Dermis microvascular lymphatic vessel endothelial cell (primary cell): ENCODE measurements around the gene TMEM170B. TPM values are rescaled to one million over a fixed set of nuclear protein-coding genes. Genes with fewer than 3 reads are reported as not detected.
"Not testable (repeated sequence)": the region's sequence is repeated elsewhere in the genome, so short reads cannot be mapped to it uniquely, and the experiment has no call there.

Experiments used
- DNase-seq, 2 donors: peaks; one replicate each; pipeline versions ENCODE4 v3.0.0 to v3.0.0-alpha.2; 2010; ENCODE audit warnings: low read depth in 2 of 2
- total RNA-seq: library from RNA; depleted of rRNA; stranded (reverse); fragments of >200 nt; gene quantifications from 2 replicates; pipeline ENCODE4 v1.2.1, GENCODE V29; 2014

The TMEM170B gene
- total RNA-seq, 1 donor from 2014 or later = 1.4 TPM

DNA sequence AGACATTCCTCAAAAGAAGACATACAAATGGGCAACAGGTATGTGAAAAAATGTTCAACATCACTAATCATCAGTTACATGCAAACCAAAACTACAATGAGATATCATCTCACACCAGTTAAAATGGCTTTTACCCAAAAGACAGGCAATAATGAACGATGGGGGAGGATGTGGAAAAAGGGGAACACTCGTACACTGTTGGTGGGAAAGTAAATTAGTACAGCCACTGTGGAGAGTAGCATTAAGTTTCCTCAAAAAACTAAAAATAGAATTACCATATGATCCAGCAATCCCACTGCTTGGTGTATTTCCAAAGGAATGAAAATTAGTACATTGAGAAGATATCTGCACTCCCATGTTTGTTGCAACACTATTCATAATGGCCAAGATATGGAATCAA is 8.6 kb upstream of the TMEM170B start:
- DNase-seq = no peak

DNA sequence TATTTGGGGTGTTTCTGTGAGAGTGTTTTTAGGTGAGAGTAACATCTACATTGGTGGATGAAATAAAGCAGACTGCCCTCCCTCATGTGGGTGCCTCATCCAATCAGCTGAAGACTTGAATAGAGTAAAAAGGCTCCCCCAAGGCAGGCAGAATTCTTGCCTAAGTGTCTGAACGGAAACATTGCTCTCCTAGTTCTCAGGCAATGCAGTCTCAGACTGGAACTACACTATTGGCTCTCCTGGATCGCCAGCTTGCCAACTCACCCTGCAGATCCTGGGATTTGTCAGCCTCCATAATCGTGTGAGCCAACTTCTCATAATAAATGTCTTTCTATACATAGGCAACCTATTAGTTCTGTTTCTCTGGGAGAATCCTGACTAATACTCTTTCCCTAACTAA is 5.5 kb upstream of the TMEM170B start:
- DNase-seq = no peak

DNA sequence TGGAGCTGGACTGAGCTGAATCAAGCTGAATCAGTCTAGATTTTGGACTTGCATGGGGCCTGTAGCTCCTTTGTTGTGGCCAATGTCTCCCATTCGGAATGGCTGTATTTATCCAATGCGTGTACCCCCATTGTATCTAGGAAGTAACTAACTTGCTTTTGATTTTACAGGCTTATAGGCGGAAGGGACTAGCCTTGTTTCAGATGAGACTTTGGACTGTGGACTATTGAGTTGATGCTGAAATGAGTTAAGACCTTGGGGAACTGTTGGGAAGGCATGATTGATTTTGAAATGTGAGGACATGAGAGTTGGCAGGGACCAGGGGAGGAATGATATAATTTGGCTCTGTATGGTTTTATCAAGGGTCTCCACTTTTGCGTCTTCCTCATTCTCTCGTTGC is 3.0 kb upstream of the TMEM170B start:
- DNase-seq = no peak

DNA sequence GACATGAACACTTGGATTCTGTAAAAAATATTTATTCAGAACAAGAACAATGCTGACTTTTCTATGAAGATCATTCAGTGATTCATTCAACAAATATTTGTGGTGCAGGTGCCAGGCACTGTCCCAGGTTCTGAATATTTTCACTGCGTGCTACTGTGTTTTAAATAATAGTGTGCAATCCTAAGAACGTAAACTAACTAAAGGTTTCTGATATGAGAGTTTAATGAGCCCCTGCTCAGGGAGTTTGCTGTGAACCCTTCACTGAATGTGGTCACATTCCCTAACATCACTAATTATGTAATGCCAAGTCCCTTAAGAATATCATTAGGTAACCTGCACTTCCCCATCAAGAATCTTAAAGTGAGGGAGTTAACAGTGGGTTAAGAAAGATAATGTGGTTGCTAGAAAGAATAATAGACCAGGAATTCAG is 1.7 kb upstream of the TMEM170B start:
- peak; percentile 45 to 81 for DNase-seq

DNA sequence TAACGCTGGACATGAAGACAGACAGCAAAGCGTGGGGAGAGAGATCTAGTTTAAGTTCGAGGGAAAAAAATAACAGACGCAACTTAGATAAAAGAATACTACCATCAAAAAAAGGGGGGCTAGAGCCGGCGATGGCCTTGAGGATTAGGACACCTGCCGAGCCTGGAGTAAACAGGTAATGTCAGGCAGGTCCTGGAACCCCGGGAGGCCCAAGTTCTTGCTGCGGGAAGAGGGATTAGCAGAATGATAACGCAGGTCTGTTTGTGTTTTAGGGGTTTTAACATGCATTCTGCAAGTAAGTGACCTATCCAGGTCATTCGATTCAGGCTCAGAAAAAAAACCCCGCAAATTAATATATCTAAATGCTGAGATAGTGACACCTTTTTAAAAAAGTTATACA is 754 bp upstream of the TMEM170B start:
- DNase-seq = no peak

DNA sequence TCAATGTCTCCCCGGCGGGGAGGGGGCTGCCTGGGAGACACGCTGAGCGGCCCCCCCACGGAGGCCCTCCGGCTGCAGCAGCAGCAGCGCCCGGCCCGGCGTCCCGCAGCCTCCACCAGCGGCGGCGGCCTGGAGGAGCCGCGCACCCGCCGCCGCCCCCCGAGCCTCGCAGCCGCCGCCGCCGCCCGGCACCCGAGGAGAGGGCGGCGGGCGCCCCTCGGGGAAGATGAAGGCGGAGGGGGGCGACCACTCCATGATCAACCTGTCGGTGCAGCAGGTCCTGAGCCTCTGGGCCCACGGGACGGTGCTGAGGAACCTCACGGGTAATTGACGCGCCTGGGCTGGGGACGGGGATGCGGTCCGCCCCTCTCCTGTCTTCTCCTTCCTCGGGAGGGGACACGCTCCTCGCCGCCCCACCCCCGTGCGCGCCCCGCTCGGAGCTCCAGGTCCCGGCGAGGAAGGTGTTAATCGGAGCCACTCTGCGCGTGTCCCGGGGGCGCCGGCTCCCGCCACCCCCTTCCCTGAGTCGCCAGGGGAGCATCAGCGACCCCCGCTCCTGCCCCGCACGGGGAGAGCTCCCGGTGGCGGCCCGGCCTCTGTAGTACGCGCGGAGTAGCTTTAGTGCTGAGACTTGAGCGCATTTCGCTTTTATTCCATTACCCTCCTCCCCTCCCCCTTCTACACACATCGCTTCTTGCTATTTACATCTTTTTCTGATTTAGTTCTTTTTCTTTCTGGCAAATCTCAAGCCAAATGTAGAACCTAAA is 686 bp downstream of the TMEM170B start:
- peak in 1 of 2 donors; percentile 10 for DNase-seq

DNA sequence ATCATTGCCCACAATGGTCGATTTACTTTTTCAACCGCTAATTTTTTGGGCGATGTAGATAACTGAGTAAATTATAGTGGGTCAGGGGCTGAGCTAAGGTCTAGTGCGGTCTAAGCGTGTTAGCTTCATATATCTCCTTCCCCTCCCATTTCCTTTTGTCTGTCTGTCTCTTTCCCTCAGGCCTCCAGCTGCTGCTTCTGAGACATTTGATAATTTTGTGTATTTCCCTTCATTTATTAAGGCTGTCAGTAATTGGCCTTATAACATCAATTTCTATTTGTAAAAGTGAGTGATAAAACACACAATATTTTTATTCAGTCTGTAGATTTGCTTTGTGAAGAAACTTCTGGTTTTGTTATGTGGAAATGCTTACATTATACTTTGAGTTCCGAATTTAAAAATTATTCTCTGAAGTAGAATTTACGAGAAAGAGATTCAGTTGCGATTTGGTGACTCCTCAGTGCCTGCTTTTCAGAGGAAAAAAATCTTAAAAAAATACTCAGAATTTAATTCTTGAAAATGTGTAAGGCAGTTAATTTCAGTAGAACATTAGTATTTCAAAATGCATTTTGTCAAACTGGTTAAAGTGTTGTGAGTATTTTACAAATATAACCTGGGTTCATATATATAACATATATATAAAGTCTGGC is 1.4 kb downstream of the TMEM170B start:
- no peak for DNase-seq

DNA sequence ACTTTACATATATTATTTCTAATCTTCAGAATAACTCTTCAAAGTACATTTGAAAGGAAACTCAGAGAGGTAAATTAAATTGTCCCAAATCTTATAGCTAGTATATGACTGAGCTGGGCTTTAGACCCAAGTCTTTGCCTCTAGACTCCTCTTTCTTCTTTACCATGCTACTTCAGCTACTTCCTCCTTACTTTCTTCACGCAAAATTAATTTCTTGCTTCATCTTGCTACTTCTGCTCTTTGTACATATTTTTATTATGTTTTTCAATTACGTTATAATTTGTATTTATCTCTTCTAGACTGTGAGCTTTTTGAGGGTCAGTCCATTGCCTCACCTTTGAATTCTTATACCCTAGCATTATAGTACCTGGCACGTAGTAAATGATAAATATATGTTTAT is 5.3 kb downstream of the TMEM170B start:
- DNase-seq = no peak

DNA sequence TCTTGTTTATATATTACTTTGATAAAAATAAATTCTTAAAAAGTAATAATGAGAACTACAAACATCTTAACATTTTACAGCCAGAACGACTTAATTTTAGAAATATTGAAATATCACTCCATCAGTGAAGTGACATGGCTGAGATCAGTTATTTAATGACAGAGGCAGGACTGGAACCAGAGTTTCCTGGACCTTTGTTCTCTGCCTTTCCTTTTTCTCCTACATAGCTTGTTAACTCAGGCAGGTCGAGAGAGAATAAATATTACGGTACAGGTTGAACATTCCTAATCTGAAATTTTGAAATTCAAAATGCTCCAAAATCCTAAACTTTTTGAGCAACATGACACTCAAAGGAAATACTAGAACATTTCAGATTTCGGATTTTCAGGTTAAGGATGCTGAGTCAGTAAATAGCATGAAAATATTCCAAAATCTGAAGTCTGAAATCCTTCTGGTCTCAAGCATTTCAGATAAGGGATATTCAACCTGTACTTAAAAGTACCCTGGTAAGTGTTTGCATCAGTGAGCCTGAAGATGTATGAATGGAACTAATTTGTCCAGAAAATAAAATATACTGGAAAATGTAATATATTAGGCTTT is 6.5 kb downstream of the TMEM170B start:
- DNase-seq = no peak

DNA sequence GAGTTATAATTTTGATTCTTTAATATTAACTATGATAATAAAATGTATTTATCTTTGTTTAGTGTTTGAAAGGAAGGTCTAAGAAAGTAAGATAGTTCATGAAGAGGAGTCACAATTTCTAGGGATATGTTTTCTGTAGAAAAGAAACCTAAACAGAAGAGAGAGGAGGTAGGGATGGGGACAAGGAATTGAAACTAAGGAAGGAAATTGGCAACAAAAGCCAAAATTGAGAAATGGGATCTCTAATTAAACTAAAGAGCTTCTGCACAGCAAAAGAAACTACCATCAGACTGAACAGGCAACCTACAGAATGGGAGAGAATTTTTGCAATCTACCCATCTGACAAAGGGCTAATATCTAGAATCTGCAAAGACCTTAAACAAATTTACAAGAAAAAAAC is 10.3 kb downstream of the TMEM170B start:
- DNase-seq = not testable (repeated sequence)

DNA sequence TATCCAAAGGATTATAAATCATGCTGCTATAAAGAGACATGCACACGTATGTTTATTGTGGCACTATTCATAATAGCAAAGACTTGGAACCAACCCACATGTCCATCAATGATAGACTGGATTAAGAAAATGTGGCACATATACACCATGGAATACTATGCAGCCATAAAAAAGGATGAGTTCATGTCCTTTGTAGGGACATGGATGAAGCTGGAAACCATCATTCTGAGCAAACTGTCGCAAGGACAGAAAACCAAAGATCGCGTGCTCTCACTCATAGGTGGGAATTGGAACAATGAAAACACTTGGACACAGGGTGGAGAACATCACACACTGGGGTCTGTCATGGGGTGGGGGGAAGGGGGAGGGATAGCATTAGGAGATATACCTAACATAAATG is 11.0 kb downstream of the TMEM170B start:
- DNase-seq = not testable (repeated sequence)

DNA sequence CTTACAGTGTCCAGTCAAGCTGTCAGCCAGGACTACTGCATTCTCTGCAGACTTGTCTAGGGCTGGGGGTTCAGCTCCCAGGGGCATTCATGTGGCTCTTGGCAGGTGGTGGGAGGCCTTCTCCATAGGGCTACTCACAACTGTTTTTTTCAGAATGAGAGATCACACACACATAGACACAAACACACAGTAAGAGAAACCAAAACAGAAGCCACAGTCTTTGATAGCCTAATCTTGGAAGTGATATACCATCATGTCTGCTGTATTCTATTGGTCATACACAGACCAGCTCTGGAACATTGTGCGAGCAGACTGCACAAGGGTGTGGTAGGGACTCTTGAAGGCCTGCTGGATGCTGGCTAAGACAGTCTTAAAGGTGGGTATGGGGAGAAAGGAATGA is 13.5 kb downstream of the TMEM170B start:
- no peak for DNase-seq

DNA sequence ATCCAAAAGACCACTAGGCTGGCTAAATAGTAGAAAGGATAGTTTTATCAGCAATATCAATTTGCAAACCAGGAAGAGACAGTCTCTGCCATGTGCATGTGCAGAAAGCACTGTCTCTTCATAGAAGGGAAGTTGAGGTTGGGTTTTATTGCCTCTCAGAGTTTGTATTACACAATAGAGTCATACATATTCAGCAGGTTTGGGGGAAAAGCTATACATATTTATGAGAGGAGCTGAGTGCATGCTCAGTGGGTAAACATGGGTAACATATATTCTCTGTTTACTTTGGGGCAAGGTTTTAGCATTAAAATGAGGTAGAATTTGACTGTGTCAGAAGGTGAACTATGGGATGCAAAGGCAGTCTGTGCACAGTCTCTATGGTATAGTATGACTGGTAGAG is 14.9 kb downstream of the TMEM170B start:
- DNase-seq = no peak

DNA sequence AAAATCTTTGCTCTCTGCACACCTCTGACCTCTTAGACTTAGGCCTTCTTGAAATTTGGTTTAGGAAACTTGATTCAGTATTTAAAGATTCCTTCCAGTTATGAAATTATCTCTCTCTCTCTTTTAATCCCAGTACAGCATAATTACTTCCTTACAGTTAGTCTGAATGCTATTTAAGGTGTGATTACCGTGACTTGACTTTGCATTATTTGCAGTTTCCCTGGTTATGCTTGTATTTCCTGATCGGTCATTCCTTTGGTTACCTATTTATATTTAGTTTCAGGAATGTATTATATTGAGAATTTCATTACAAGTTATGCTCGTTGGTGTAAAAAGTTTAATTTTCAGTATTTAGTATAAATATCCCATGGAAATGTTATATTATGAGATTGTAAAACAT is 16.3 kb downstream of the TMEM170B start:
- no peak for DNase-seq

DNA sequence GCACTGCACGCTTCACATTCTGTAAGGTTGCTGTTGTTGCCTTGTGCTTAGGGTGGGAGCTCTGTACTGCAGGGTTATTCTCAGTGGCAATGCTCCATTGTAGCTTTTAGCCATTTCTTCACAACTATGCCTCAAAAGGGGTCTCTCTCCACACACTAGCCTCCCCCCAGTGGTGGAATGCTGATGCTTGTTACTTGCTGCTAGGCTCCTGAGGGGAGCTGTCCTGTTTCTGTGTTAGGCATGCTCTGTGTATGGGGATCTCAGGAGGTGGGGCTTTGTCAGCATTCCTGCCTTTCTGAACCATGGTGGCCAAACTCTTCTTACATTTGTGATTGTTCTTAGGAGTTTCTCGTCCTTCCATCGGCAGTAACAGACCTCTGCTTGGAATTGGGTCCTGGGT is 18.8 kb downstream of the TMEM170B start:
- DNase-seq = no peak

DNA sequence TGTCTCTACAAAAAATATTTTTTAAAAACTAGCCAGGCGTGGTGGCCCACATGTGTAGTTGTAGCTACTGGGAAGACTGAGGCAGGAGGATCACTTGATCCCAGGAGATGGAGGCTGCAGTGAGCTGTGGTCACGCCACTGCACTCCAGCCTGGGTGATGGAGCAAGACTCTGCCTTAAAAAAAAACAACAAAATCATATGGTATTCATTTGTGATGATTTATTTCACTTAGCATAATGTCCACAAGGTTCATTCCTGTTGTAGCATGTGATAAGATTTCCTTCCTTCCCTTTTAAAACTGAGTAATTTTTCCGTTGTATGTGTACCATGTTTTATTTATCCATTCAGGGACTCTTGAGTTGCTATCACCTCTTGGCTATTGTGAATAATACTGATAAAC is 26.2 kb downstream of the TMEM170B start:
- DNase-seq = peak in 1 of 2 donors; percentile 6

DNA sequence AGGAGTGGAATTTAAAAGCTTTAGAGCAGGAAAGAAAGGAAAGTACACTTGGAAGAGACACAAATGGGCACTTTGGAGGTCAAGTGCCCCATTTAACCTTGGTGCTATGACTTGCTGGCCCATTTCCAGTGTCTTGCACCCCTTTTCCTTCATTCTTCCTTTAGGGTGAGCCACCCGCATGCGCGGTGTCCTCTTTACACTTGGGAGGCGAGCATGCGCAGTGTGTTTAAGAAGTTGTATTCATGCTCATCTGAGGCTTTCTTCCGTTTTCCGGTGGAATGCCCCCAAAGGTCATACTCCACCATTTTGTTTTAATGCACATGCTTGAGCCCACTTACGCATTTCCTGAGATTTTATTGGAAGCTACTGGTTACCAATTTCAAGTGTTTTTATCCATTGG is 29.1 kb downstream of the TMEM170B start:
- no peak for DNase-seq

DNA sequence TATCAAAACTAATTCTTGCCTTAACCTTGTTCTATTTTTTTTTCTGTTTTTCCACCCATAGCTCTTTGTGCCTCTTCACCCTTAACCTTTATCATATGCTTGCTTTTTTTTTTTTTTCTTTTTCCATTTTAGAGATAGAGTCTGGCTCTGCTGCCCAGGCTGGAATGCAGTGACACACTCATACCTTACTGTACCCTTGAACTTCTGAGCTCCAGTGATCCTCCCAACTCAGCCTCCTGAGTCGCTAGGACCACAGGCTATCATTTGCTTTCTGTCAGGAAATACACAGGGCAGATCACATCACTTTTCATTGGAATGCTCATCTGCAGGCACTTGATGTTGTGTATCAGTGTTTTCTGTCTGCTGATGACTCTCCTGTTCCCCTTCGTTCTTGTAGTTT is 33.5 kb downstream of the TMEM170B start:
- no peak for DNase-seq

DNA sequence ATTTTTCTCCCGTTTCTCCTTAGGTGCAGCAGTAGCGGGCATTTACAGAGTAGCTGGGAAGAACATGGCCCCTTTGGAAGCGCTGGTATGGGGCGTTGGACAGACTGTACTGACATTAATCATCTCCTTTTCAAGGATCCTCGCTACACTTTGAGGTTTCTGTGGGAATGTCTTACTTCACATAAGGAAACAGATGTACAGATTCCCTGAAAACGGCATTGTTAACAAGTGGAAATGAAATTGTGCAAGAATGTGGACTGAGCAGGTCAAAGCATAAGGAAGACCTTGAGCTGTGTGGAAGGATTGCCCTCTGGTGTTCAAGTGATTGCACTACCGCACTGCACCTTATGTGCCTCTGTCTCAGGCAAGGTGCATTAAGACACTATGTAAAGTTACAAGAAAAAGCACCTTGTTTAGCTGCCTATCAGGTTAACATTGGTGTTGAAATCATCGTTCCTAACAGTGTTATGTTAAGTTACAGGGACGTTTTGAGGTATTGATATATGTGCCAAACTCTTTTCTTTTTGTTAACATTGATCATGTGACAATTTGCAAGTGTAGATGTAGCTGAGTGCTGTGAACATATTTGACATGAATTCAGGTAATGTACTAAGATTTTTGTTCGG is 38.0 kb downstream of the TMEM170B start:
- peak; percentile 68 to 81 for DNase-seq

DNA sequence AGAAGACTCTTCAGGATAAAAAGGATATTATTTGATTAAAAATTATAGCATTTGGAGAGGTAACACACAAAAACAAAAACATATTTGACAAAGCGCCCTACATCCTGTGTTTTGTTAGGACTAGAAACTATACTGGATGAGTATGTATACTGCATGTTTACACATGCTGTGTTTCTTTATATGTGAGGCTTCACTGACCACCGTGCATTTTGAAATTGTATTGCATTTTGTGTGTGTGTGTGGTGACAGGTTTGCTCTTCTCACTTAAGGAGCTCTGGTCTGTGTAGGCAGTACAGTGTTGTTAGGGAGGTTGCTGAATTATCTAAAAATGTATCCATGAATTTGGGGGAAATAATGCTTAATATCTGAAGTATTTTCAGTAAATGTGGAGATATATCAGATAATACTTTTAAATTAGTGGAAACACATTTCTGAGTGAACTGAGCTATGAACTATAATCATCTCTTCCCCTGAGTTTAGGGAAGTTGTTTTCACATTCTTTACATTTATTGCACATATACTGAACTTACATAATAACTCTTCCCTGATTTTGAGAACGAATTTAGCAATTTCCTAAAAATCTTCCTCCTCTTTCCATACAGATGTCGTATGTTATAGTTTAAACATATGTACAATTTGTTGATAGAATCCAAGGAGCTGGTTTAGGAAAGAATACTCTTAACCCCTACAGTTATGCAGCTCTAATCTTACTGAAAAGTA is 43.3 kb downstream of the TMEM170B start:
- DNase-seq = no peak

DNA sequence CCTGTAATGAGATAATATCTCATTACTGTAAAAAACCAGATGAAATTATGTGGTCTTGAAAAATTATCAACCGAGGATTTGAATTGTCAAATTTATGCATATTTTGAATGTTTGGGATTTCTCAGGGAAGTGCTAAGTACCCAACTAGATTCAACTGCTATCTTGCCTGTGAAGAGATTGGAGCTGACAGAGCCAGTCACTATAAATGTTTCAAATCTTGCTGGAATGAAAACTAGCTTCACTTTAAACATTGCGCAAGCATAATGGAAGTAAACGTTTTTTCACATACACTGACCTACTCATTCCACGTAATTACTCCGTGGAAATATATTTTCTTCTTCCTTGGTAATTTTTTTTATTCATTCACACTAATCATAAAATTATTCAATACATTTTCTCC is 46.7 kb downstream of the TMEM170B start:
- DNase-seq = no peak
